Thoracic aorta (tissue), 2 donors: Measurements from ENCODE around the gene DET1. TPM values are rescaled to one million over a fixed set of nuclear protein-coding genes. Genes with fewer than 3 reads are reported as not detected.

Source experiments
- ATAC-seq: fragments of 150-250 bp; one replicate; pipeline ENCODE4 v1.8.0; 2017; ENCODE audit warnings: low read depth; ENCODE audit not compliant: insufficient number of reproducible peaks, low FRiP score
- DNase-seq: peaks from one replicate; pipeline ENCODE4 v3.0.0-alpha.2; 2020; ENCODE audit warnings: low spot score
- H3K27ac ChIP-seq, 2 donors: fragments of 200-600 bp; sonication (generic); 1 replicate in 1 of 2; 2 replicates in 1 of 2; pipeline ENCODE4 v1.5.1; 2016; ENCODE audit warnings: mild to moderate bottlenecking in 2 of 2, moderate library complexity in 2 of 2
- H3K27me3 ChIP-seq: fragments of 200-600 bp; sonication (generic); replicated peaks from 2 replicates; pipeline ENCODE4 v1.6.0; 2016; ENCODE audit warnings: mild to moderate bottlenecking; ENCODE audit not compliant: insufficient read depth
- H3K36me3 ChIP-seq: fragments of 200-600 bp; sonication (generic); one replicate; pipeline ENCODE4 v1.5.1; 2016
- H3K4me1 ChIP-seq, 2 donors: fragments of 200-600 bp; sonication (generic); 1 replicate in 1 of 2; 2 replicates in 1 of 2; pipeline versions ENCODE4 v1.5.1 to v1.6.0; 2016; ENCODE audit warnings: low read depth in 2 of 2, mild to moderate bottlenecking in 1 of 2; ENCODE audit not compliant: control insufficient read depth in 1 of 2
- H3K4me3 ChIP-seq: fragments of 200-600 bp; sonication (generic); 2 replicates; pipeline ENCODE4 v1.5.1; 2016; ENCODE audit warnings: mild to moderate bottlenecking
- H3K9me3 ChIP-seq: fragments of 200-600 bp; sonication (generic); 2 replicates; pipeline ENCODE4 v1.5.1; 2016
- total RNA-seq, 2 donors: library from RNA; depleted of rRNA; stranded (reverse); fragments of >200 nt; gene quantifications; one replicate each; pipeline versions ENCODE4 v1.1.0 to v1.2.3, GENCODE V29; 2016
- TF ChIP-seq, protein P1 (sequence below): fragments of 200-600 bp; sonication (generic); IDR thresholded peaks from one replicate; pipeline ENCODE4 v1.5.1; 2019; ENCODE audit warnings: antibody characterized with exemption

DET1 gene
- total RNA-seq, 2 donors from 2014 or later: 6.0 to 8.5 TPM

GRCh38 chr15:88487178-88487795 is 59.2 kb downstream of the DET1 start:
- H3K27ac ChIP-seq: no peak overlapping the region
- no peaks in the 10 kb centered on the region for H3K4me1 ChIP-seq
- H3K4me3 ChIP-seq: no peak overlapping the region
- TF ChIP-seq, protein P1, sequence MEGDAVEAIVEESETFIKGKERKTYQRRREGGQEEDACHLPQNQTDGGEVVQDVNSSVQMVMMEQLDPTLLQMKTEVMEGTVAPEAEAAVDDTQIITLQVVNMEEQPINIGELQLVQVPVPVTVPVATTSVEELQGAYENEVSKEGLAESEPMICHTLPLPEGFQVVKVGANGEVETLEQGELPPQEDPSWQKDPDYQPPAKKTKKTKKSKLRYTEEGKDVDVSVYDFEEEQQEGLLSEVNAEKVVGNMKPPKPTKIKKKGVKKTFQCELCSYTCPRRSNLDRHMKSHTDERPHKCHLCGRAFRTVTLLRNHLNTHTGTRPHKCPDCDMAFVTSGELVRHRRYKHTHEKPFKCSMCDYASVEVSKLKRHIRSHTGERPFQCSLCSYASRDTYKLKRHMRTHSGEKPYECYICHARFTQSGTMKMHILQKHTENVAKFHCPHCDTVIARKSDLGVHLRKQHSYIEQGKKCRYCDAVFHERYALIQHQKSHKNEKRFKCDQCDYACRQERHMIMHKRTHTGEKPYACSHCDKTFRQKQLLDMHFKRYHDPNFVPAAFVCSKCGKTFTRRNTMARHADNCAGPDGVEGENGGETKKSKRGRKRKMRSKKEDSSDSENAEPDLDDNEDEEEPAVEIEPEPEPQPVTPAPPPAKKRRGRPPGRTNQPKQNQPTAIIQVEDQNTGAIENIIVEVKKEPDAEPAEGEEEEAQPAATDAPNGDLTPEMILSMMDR: no peak
- no peaks in the 10 kb centered on the region for H3K27me3 ChIP-seq
- no peaks in the 10 kb centered on the region for H3K9me3 ChIP-seq
- no peaks in the 10 kb centered on the region for H3K36me3 ChIP-seq
- ATAC-seq (no peak), DNase-seq (no peak)

GRCh38 chr15:88484682-88485331 is 61.7 kb downstream of the DET1 start:
- H3K4me1 ChIP-seq: no peaks in the 10 kb centered on the region
- H3K27me3 ChIP-seq: no peaks in the 10 kb centered on the region
- TF ChIP-seq, protein P1: no peak
- no peak for ATAC-seq
- no peaks in the 10 kb centered on the region for H3K36me3 ChIP-seq
- no peak overlapping the region for H3K27ac ChIP-seq
- no peak overlapping the region for H3K4me3 ChIP-seq
- H3K9me3 ChIP-seq: no peaks in the 10 kb centered on the region
- DNase-seq: no peak

GRCh38 chr15:88482263-88482662 is 64.2 kb downstream of the DET1 start:
- TF ChIP-seq, protein P1: no peak
- H3K4me1 ChIP-seq: no peaks in the 10 kb centered on the region
- peaks cover 12% of the 10 kb centered on the region for H3K36me3 ChIP-seq
- no peak overlapping the region for H3K27ac ChIP-seq
- DNase-seq (no peak), ATAC-seq (no peak)
- no peaks in the 10 kb centered on the region for H3K9me3 ChIP-seq
- H3K4me3 ChIP-seq: no peak overlapping the region
- H3K27me3 ChIP-seq: no peaks in the 10 kb centered on the region

GRCh38 chr15:88480981-88481380 is 65.5 kb downstream of the DET1 start:
- peaks cover 12% of the 10 kb centered on the region for H3K36me3 ChIP-seq

DNA sequence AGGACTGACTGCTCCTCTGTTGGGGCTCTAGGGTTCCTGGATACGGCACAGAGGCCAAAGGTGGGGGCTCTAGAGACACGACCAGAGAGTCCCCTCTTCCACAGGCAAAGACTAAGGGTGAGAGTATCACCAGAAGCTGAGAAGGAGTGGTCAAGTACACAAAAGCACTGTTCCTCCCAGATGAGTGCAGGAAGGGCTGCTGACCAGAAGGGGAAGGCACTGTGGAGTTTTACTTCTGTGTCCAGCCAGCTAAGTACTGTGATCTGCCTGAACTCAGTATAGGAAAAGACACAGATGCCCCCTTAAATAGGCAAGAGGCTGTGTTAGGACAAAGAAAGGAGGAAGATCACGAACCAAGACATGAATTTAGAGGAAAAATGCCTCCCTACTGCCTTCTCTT is 67.3 kb downstream of the DET1 start:
- Histone ChIP-seq H3K4me1 (no peaks in the 10 kb centered on the region), H3K27ac (no peak overlapping the region), H3K27me3 (no peaks in the 10 kb centered on the region), H3K4me3 (no peak overlapping the region), H3K36me3 (peaks cover 19% of the 10 kb centered on the region), H3K9me3 (no peaks in the 10 kb centered on the region)
- ATAC-seq (no peak), DNase-seq (no peak)
- TF ChIP-seq, protein P1: no peak

More at GRCh38 chr15:88480981-88481380, 65.5 kb downstream of the DET1 start:
- no peak overlapping the region for H3K4me3 ChIP-seq
- no peak for DNase-seq
- no peak for ATAC-seq
- H3K27me3 ChIP-seq: no peaks in the 10 kb centered on the region
- TF ChIP-seq, protein P1: no peak
- no peaks in the 10 kb centered on the region for H3K9me3 ChIP-seq
- H3K27ac ChIP-seq: no peak overlapping the region
- no peaks in the 10 kb centered on the region for H3K4me1 ChIP-seq
